Activated naive CD8-positive, alpha-beta T cell treated with anti-CD3 and anti-CD28 coated beads, Interleukin-2, amount 50 U/mL, for 16 hours (primary cell): ENCODE data around the gene ZNF521.
"Not testable (repeated sequence)": the region's sequence is repeated elsewhere in the genome, so short reads cannot be mapped to it uniquely, and the experiment has no call there.

Experiments
- DNase-seq: peaks from one replicate; pipeline ENCODE4 v3.0.0-alpha.2; 2020; ENCODE audit warnings: low read depth, low spot score

Gene ZNF521

DNA sequence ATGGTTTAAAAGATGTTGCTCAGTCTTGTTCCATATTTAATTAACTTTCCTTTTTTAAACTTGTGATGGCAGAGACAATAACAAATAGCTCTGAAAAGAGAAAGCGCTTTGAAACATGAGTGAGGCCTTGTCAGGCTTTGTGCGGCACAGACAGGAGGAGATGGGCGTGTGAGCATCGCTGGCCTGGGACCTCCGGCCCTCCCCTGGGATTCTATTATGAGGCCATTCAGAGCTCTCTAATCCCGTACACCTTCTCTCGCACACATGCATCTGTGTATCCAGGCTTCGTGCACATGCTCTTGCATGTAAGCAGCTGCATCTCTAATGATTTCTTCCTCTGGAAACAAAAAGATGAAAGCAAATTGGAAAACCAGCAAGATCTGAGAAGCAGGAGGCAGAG is 313.7 kb downstream of the ZNF521 start:
- DNase-seq, result no peak

DNA sequence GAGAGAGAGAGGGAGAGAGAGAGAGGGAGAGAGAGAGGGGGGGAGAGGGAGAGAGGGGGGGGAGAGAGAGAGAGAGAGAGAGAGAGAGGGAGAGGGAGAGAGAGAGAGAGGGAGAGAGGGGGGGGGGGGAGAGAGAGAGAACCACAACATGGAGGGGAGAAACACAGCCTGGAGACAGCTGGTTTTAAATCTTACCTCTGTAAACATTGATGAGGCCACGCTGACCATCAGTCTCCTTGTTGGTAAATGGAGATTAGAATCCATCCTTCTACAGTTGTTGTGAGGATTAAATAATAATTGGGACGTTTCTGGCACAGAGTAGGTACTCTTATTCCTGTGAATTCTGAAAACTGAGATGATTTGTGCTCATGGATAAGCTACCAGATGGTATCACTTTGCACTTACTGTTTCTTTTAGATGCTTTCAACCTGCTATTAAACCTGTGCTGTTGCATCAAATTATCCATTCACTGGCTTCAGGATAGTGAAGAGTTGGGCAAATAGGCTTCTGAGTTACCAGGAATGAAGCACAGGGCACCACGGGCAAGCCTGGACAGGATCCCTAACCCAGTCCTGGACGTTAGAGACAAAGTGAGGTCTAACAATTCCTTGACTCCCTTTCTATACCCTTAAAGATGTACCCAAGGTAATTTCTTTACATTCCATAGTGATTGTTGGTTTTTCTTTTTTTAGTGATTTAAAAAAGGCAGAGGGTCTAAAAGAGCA is 318.1 kb downstream of the ZNF521 start:
- DNase-seq, result no peak

DNA sequence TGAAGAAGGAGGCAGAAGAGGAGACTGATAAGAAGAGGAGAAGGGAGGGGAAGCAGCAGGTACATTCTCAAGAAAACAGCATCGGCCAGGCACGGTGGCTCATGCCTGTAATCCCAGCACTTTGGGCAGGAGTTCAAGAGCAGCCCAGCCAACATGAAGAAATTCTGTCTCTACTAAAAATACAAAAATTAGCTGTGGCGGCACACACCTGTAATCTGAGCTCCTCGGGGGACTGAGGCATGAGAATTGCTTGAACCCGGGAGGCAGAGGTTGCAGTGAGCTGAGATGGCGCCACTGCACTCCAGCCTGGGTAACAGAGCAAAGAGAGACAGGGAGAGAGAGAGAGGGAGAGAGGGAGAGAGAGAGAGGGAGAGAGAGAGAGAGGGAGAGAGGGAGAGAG is 318.8 kb downstream of the ZNF521 start:
- not testable (repeated sequence) for DNase-seq

DNA sequence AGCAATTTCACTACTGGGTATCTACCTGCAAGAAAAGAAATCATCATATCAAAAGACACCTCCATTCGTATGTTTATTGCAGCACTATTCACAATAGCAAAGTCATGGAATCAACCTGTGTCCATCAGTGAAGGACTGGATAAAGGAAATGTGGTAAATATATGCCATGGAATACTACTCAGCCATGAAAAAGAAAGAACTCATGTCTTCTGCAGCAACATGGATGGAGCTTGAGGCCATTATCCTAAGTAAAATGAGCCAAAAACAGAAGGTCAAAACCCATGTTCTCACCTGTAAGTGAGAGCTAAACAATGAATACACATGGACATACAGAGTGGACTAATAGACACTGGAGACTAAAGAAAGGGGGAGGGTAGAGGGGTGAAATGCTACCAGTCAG is 322.2 kb downstream of the ZNF521 start:
- no peak for DNase-seq

DNA sequence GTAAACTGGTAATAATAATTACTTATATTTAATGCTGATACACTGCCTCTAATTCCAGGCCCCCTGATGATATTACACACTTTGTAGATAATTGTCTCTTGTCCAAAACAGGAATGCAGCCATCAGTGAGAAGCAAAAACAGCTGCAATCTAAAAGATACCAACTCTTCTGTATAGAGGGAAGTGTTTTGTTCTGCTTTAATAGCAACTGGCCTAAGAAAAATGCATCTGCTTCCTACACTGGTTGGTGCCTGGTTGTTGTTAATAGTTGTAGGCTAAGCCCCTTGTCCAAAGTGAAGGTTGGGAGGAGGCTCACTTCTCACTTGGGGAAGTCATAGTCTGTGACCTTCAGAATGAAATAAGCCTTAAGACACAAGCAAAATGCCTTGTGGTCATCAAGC is 332.0 kb downstream of the ZNF521 start:
- no peak for DNase-seq

DNA sequence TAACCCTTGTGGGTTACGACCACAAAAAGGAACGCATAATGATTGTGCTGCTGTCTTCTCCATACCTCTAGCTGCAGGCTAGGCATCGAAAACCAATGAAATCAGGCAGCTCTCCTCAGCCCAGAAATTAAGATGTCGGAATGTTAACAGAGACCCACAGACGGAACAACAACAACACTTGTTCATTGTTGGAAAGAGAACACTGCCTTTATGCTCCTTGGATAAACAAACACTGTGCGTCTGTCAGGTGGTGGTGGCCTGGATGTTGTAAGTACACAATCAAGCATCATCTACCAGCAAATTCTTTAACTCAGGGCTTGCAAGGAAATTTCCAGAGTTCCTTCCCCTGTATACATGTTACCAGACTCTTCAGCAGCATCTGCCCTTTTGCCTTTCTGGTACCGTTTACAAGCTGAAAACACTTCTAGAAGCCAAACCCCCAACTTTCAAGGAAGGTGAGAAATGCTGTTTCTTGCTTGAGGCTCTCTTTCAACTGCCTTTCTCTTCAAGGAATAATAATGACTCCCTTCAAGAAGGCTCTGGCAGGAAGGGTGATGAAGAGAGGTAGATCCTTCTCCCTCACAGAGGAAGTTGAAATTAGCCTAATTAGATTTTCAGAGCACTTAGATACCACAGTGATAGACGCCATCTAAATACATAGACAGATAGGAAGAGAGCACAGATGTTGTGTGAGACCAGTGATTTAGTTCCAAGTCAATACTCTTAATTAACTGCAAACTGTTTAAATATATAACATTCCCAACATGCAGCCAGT is 332.7 kb downstream of the ZNF521 start:
- DNase-seq, result no peak

DNA sequence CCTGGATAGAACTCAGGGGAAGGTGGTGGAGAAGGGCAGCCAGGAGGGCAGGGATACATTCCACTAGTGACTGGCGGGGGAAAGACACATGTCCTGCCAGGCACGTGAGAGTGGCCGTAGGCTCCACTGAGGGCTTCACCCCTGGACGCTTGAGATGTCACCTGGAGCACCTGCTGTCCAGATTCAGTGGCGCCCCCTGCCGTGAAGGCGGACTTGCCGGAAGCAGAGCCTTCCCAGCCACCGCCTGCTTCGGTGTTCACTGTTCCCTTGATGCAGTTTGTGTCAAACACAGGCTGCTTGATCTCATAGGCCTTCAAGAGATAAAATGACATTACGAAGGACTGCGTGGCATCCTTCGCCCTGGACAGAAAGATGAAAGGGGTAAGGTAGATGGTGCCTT is 335.3 kb downstream of the ZNF521 start:
- no peak for DNase-seq

DNA sequence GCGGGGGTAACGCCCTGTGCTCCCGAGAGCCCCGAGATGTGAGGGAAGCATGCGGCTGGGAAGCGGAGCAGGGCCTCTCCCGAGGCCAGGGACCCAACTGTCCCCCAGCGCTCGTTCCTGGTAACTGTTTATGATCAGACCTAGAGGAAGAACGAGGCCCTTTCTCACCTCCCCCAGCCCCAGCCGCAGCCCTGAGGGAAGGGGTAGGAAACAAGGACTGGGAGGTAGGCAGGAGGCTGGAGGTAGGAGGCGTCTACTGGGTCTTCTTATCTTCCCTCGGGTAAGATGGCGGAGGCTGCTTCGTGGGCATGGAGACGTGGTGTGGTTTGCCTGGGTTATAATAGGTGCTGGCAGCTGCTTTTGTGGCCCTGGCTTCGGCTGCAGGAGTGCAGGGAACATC is 335.8 kb downstream of the ZNF521 start:
- DNase-seq, result no peak
